Adrenal gland (tissue), 5 donors: ENCODE measurements around the gene DCLK3.

Experiments used
- CTCF ChIP-seq, 6 experiments: fragments of 450-650 bp in 4 of 6; fragments of 200-600 bp in 2 of 6; sonication (generic) in 1 of 6; IDR thresholded peaks; 1 replicate in 5 of 6; 2 replicates in 1 of 6; pipeline versions ENCODE4 v1.5.1 to v1.8.0; 2016 to 2021; ENCODE audit warnings: antibody characterized with exemption in 6 of 6, mild to moderate bottlenecking in 2 of 6, moderate library complexity in 1 of 6
- POLR2A ChIP-seq, 2 donors: fragments of 450-650 bp; IDR thresholded peaks; one replicate each; pipeline ENCODE4 v1.6.1; 2017; ENCODE audit warnings: antibody characterized with exemption in 2 of 2, mild to moderate bottlenecking in 2 of 2, moderate library complexity in 1 of 2
- donor health status: DM: no; HTN: no; CAD: no.

DNA sequence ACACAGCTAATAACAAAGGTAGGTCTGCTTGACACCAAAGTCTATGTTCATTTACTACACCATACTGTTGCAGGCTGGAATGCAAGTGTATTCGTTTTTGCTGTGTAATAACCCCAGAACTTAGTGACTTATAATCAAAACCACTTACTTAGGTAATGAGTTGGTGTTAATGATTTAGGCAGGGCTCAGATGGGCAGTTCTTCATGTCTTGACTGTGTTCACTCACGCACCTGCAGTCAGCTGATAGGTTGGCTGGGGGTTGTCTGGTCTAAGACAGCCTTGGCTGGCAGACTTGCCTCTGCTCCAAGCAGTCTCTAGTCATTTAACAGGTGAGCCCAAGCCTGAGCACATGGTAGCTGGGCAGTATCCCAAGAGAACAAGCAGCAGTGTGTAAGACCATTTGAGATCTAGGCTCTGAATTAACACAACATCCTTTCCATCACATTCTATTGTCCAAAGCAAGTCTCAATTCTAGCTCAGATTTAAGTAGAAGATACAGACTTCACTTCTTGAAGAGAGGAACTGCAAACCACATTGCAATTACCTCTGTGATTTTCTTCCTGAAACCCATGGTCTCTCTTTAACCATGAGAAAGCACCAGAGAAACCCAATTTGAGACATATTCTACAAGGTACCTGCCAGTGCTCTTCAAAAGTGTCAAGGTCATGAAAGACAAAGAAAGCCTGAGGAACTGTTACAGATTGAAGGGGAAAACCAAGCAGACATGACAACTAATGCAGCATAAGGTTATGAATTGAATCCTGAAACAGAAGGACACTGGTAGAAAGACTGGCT is 13.3 kb upstream of the DCLK3 start:
- no peak for TF ChIP-seq CTCF (IDR thresholded peaks at IDR 0.05)
- no peak for TF ChIP-seq POLR2A (IDR thresholded peaks at IDR 0.05)
